GM19455 (cell line): ENCODE data around the gene RBM47.
"Not testable (repeated sequence)": the region's sequence is repeated elsewhere in the genome, so short reads cannot be mapped to it uniquely, and the experiment has no call there.

ENCODE experiments used
- ATAC-seq: cut with Tn5 transposase; IDR thresholded peaks from one replicate; pipeline ENCODE4 v1.9.1; 2021; ENCODE audit not compliant: unreplicated experiment

Gene RBM47

DNA sequence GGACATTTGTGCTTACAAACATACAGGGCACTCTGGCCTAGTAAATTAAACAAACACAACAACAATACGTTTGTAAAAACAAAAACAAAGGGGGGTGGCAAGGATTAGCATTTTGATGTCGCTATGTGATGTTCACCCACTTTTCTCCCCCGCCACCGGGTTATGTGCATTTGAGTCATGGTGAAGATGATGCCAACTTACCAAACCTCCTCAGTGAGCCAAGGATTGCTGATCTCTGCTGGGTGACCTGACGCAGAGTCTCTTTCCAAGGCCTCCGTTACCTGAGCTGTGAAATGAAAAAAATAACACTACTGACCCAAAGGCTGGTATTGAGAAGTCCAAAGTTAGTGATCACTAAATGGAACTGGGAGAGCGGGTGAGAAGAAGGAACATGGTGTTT, 85.4 kb downstream of the RBM47 start:
- ATAC-seq = no peak

- ATAC-seq = no peak
These were observed 88.9 kb downstream of the RBM47 start for GRCh38 chr4:40540800-40541199.

GRCh38 chr4:40536032-40536431, 93.6 kb downstream of the RBM47 start:
- ATAC-seq = peak; percentile 65

GRCh38 chr4:40531636-40532023, 98.0 kb downstream of the RBM47 start:
- ATAC-seq = no peak

DNA sequence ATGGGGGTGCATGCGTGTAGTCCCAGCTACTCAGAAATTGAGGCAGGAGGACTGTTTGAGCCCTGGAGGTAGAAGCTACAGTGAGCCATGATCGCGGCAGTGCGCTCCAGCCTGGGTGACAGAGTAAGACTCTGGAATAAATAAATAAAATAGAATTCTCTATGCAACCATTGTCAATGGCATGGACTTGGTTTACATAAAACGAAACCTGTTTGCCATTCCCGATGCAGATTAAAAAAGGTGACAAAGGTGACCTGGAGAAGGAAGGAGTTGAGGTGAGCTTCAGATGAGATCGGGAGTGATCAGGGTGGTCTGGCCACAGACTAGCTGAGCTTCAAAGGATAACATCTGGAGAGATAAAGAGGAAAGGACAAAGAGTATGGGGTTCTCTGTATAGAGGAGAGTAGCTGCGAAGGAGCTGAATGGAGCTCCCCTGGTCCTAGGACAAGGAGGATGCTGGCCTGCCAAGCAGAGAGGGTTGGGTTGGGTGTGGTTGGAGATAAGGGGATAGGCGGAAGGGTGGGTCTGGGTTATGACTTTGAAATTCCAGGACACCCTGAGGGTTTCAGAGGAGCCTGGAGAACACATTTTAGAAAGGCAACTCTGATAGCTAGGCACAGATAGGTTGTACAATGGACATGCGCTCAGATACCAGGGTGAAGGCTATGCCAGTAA, 98.6 kb downstream of the RBM47 start:
- ATAC-seq = no peak

- ATAC-seq = no peak
These were observed 102.9 kb downstream of the RBM47 start for GRCh38 chr4:40526741-40527140.

GRCh38 chr4:40525752-40526598, 103.7 kb downstream of the RBM47 start:
- no peak for ATAC-seq

- ATAC-seq = no peak
These were observed 105.2 kb downstream of the RBM47 start for GRCh38 chr4:40524366-40525041.

DNA sequence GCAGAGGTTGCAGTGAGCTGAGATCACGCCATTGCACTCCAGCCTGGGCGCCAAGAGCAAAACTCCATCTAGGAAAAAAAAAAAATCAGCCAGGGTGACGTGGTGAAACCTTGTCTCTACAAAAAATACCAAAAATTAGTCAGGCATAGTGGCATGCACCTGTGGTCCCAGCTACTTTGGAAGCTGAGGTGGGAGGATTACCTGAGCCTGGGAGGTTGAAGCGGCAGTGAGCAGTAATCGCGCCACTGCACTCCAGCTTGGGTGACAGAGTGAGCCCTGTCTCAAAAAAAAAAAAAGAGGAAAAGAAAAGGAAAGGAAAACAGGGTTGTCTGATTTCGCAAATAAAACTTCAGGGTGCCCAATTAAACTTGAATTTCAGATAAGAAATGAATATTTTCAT, 106.1 kb downstream of the RBM47 start:
- ATAC-seq = no peak

DNA sequence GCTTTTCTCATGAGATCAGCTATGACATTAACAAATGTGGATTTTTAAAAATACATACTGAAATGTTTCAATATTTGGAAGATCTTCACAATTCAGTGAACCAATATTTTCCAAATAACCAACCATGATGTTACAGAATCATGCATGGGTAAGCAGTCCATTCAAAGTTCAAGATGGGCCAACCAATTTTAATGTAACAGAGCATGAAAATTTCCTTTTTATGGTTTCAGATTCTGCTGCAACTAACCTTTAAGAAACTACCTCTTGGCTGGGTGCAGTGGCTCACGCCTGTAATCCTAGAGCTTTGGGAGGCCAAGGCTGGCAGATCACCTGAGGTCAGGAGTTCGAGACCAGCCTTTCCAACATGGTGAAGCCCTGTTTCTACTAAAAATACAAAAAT, 107.7 kb downstream of the RBM47 start:
- no peak for ATAC-seq

DNA sequence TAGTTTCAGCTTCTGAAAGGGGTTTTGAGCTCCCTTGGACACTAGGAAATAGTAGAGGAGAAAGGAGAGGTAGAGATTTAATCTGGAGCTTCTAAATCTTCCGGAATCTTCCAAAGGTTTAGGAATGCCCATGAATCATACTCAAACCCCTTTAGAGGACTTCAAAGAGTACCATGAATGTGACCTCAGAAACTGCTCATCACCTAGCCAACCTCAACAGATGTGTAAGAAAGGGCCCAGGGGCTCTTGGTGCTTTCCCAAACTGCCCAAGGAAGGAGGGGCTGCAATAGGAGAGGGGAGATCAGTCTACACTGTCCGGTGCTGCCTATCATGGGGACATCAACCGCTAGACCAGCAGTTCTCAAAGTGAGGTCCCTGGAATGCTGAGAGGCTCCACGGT, 109.1 kb downstream of the RBM47 start:
- no peak for ATAC-seq

GRCh38 chr4:40517081-40517480, 112.6 kb downstream of the RBM47 start:
- not testable (repeated sequence) for ATAC-seq

GRCh38 chr4:40516651-40517050, 113.0 kb downstream of the RBM47 start:
- ATAC-seq = no peak

- peak; percentile 90 for ATAC-seq
These were observed 114.0 kb downstream of the RBM47 start for GRCh38 chr4:40515398-40516293.

DNA sequence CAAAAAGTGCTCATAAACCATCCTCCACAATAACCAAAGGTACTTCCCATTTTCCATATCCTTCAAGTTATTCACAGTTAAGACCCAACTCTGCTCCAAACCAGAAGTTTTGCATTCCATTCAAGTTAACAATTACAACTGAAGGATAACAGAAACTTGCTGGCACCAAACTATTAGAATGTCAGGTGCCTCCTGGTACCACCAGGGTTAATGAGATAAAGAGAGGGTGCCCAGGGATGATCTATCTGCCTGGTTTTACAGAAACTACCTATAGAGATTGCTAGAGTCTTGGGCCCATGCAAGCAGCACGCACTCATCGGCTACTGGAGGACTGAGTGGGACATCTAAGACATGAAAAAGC, 114.6 kb downstream of the RBM47 start:
- no peak for ATAC-seq

- ATAC-seq = no peak
These were observed 115.1 kb downstream of the RBM47 start for GRCh38 chr4:40514497-40514951.

- no peak for ATAC-seq
These were observed 118.5 kb downstream of the RBM47 start for GRCh38 chr4:40511036-40511614.

DNA sequence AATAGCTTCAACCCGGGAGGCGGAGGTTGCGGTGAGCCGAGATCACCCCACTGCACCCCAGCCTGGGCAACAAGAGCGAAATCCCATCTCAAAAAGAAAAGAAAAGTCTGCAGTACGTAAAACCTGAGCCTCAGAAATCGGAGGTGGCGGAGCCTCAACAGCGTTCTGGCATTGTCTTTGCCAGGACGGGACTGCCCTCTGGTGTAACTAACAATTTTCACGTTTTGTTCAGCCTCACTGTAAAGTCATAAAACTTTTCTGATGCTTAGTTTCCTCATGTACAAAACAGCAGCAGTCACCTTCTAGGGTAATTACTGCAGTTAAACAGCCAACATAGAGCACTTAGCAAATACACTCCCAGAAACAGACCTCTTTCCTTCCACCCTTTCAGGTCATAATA, 121.7 kb downstream of the RBM47 start:
- ATAC-seq = no peak

- no peak for ATAC-seq
These were observed 123.2 kb downstream of the RBM47 start for GRCh38 chr4:40506492-40506891.

DNA sequence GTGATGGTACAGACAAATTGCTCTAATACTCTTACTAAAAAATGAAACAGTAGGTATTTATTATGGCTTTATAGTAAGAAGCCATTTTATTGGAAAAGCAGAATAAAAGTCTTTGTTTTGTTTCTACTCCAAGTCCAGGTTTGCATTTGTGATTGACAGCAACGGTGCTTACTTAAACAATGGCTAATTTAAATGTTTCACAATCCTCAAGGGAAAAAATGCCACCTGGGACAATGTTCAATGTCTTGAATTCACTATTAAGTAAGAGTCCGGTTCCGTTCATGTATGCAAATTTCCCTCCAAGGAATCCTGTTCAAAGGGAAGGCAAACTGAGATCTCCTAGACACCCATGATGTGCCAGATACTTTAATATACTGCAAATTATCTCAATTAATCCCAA, 123.6 kb downstream of the RBM47 start:
- ATAC-seq = no peak

DNA sequence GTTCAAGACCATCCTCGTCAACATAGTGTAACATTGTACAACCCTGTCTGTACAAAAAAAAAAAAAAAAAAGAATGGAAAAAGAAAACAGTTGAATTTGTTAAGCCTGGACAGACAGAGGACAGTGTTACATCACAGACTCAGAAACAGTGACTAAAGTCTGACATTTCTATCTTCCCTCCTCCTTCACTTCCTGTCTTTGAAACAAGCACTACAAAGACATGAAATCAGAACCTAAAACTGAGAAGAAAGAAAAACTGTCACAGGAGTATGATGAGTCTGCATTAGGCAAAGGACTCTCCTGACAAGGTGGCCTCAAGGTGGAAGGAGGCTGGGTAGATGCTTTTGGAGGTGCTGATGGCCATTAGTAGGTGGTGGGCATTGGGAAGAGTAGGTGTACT, 126.7 kb downstream of the RBM47 start:
- ATAC-seq = no peak
